NCI-H1694 treated with DMSO at 0.1 percent for 48 hours (cell line): ENCODE data around the gene SHKBP1.
A peak's percentile ranks its signal among the peaks of the same experiment; 100 is the strongest.

Experiments
- DNase-seq: peaks from one replicate; lab custom pipeline; 2025; lab: John Stamatoyannopoulos, UW

The SHKBP1 gene

DNA sequence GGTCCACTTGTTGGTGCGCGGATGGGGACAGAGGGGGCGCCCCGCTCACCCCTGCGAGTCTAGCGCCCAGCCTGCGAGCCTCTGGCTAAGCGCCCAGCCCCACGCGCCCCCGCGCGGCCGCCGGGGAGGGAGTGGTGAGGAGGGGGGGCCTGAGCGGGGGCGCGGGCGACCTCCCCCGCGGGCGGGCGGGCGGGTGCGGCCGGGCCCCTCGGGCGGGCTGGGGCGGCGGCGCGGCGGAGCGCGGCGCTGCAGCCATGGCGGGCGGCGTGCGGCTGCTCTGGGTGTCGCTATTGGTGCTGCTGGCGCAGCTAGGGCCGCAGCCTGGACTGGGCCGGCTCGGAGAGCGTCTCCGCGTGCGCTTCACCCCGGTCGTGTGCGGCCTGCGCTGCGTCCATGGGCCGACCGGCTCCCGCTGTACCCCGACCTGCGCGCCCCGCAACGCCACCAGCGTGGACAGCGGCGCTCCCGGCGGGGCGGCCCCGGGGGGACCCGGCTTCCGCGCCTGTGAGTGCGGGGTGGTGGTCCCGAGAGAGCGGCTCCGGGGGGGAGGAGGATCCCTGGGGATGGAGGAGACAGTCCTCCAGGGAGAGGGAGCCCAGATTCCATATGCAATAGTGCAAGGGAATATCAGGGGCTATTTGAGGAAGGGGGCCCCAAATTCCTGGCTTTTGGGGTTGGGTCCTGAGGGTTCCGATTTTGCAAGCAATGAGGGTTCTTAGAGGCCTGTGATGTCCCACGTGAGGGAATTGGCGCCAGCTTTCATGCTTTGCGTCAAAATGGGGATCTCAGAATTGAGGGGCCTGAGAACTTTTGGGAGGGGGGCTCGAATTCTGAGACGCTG, 24.7 kb downstream of the SHKBP1 start, which contains the start of gene LTBP4:
LTBP4 (plus strand) TSS at position 236 of the 841 bp plus-strand sequence; CDS start at position 255, 19 bp downstream.
- DNase-seq = peak; percentile 49

DNA sequence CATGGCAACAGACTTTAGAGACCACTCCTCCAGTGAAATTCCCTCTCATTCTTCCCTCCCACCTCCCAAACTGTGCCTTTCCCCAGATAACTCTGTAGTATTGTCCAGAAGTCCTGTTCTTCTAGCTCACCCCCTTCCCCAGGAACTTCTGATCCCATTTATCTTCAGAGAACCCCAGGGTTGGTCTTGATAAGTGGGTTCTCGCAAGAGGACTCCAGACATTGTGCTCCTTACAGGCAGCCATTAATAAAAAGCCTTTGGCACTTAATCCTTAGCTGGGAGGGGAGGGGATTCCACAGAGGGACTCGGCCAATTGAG, 26.4 kb downstream of the SHKBP1 start:
- DNase-seq = peak; percentile 42

DNA sequence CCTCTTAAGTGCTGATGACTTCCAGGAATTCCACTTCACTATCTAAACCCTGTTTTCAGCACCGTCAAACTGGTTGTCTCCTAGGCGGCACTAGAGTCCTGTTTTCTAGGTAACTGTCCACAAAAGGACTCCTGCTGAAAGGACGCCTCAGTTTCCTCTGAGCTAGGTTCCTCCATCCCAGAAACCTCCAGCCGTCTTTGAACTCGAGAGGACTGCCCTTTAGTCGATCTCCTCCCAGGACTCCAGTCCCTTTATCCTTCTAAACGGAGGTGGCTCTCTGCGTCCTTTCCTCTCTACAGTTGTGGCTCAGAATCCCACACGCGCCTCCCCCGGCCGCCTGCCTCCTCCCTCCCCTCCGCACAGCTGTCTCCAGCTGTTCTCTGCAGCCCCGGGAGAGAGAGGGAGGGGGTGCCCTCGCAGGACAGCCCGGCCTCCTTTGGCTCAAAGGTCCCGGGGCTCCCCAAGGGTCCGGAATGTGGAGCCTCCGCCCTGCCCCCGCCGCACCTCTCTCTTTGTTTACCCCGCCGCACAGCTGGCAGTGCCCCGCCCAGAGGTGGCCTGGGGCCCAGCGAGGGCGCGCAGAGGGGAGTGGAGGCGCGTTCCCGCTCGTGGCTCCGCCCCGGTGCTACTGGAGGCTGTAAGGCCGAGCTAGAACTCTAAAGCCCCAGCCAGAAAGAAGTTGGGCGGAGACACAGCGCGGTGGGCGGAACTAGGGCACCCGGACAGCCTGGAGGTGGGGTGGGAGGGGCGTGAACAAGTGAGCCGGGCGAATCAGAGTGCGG, 26.9 kb downstream of the SHKBP1 start:
- peak; percentile 92 for DNase-seq

DNA sequence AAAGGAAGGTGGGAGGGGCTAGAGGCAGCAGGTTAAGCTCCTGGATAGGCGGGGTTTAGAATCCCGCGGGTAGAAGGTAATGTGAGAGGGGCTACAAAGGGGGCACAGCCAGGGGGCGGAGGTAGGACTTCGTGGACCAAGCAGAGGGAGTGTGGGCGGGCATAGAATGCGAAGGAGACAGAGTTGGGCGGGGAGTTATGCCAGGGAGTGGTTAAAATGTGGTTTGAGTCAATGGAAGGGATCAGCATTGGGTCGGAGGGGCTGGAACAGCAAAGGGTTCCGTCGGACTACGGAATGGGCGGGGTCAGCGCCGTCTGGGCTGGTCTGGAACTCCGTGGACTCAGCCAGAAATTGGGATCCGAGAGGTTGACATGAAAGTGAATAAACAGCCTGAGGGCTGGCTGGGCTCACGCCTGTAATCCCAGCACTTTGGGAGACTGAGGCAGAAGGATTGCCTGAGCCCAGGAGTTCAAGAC, 27.5 kb downstream of the SHKBP1 start:
- DNase-seq = no peak

DNA sequence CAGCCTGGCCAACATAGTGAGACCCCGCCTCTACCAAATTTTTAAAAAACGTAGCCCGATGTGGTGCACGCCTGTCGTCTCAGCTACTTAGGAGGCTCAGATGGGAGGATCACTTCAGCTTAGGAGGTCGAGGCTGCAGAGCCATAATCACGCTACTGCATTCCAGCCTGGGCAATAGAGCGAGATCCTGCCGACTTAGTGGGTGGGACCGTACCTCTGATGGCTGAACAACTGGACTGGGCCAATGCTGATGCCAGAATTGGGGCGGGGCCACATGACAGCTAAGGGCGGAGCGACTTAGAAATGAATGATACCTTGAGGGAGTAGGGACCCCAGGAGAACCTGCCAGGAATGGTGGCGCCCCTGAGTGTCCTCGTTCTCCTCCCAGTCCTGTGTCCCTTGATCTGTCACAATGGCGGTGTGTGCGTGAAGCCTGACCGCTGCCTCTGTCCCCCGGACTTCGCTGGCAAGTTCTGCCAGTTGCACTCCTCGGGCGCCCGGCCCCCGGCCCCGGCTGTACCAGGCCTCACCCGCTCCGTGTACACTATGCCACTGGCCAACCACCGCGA, 28.1 kb downstream of the SHKBP1 start:
- DNase-seq = no peak

DNA sequence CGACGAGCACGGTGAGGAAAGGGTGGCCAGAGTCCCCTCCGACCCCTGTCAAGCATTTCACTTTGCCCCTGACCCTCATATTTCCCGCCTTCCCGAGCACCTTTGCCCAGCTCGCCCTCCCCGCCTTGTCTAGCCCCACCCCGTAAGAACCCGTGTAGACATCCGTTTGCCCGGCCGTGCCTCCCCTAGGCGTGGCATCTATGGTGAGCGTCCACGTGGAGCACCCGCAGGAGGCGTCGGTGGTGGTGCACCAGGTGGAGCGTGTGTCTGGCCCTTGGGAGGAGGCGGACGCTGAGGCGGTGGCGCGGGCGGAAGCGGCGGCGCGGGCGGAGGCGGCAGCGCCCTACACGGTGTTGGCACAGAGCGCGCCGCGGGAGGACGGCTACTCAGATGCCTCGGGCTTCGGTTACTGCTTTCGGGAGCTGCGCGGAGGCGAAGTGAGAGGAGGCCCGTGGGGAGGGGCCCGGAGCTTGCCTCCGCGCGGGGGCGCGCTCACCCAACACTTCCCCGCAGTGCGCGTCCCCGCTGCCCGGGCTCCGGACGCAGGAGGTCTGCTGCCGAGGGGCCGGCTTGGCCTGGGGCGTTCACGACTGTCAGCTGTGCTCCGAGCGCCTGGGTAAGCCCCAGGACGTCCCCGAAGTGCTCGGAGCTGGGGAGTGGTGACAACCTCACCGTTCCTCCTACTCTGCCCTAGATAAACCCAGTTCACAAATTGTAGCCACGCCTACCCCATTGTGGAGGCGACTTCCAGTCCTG, 28.7 kb downstream of the SHKBP1 start:
- no peak for DNase-seq

DNA sequence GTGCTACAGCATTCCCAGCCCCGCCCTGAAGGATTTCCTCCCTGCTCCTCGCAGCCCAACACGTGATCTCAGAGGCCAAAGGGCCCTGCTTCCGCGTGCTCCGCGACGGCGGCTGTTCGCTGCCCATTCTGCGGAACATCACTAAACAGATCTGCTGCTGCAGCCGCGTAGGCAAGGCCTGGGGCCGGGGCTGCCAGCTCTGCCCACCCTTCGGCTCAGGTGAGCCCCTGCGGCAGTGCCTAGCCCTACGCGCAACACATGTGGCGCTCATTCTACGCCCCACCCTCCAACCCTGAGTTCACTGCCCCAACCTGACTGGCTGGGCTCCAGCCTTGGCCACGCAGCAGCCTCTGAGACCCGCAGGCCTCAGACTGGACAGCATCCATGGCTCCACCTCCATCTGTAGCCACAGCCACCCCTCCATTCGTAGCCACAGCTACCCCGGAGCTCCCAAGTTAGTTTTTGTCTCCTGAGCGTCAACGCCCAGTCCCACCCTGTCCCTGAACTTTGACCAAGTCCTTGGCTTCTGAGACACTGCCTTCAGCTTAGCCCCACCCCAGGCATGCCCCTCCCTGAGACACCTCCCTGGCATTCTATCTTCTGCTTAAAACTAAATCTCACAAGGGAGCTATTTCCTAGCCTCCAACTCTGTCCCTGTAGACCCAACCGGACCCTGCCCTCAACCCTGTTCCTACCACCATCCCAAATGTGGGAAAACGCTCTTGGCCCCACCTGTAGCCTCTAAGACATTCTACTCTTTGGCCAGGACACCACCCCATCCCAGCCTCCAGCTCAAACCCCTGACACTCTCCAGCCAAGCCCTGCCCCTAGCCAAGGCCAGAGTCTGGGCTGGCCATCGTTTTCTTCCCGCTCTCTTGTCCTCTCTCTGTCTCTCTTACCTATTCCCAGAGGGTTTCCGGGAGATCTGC, 30.9 kb downstream of the SHKBP1 start:
- no peak for DNase-seq

DNA sequence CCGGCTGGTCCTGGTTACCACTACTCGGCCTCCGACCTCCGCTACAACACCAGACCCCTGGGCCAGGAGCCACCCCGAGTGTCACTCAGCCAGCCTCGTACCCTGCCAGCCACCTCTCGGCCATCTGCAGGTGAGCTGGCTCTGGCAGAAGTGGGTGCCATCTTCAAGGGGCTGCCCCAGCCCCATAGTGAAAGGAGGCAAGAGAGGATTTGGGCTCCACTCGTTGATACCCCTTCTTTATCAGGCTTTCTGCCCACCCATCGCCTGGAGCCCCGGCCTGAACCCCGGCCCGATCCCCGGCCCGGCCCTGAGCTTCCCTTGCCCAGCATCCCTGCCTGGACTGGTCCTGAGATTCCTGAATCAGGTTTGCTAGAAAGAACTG, 31.6 kb downstream of the SHKBP1 start:
- no peak for DNase-seq

DNA sequence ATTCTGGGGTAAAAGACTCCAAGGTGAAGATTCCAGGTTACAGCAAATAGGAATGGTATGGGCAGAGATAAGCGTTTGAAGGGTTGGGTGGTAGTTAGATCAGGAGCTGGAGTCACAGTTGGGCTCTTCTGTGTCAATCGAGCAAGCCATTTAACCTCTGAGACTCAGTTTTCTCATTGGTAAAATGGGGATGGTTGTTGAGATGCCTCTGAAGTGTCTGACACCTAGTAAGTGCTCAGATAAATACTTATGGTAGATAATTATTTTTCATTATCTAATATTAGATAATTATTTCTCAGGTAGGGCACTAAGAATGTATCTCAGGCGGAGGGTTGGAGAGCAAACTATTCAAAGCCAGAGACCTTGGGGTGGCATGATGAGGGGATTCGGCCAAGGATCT, 32.3 kb downstream of the SHKBP1 start:
- no peak for DNase-seq

DNA sequence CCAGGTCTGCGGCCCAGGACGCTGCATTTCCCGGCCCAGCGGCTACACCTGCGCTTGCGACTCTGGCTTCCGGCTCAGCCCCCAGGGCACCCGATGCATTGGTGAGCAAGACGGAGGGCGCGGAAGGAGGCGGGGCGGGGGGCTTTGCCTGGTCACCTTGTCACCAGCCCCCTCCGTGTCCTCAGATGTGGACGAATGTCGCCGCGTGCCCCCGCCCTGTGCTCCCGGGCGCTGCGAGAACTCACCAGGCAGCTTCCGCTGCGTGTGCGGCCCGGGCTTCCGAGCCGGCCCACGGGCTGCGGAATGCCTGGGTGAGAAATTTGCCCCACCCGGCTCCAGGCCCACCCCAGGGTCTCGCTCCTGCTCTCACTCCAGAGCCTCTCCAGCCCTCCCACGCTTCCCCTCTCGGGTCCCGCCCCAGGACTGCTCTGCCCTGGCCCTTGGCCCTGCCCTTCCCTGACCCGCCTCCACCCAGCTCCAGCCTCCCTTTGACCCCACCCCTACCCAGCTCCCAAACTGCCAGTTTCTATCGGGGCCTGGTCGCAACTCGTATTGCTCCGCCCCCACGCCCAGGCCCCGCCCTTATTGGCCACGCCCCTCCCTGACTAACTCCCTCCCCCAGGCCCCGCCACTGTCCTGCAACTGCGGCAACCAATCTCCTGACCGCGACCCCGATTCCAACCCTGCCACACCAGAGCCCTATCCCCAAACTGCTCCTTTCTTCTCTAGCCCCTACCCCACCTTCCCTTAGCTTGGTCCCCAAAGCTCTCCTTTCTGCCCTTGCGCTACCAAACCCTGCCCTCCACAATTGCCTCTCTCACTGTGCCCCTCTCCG, 33.1 kb downstream of the SHKBP1 start:
- DNase-seq = no peak

DNA sequence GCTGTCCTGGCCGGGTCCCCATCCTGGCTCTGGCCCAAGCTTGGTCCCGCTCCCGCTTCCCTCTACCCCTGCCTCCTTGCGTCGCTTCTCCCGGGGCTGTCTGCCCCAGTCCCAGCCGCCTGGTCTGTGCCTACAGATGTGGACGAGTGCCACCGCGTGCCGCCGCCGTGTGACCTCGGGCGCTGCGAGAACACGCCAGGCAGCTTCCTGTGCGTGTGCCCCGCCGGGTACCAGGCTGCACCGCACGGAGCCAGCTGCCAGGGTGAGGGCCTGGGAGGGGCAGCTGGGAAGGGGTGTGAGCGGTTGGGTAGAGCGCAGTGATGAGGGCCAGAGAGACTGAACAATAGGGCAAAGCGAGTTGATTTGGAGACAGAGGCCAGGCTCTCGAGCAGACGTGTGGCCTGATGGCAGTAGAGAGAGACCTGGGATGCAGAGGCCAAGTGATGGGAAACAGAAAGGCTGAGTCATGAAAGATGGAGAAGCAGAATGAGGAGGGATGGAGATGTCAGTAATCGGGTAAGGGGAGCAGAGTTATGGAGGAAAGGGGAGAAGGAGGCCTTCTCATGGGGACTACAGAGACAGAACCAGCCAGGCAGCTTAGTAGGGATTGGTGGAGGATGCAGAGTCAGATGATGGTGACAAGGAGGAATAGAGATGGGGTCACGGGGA, 33.9 kb downstream of the SHKBP1 start:
- DNase-seq = no peak

DNA sequence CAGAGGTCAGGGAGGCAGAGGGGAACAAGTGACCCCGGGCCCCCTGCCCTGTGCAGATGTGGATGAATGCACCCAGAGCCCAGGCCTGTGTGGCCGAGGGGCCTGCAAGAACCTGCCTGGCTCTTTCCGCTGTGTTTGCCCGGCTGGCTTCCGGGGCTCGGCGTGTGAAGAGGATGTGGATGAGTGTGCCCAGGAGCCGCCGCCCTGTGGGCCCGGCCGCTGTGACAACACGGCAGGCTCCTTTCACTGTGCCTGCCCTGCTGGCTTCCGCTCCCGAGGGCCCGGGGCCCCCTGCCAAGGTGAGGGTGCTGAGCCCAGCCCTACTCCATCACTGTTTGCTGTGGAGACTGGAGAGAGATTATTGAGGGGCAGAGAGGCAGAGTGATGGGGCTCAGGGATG, 34.4 kb downstream of the SHKBP1 start:
- no peak for DNase-seq

DNA sequence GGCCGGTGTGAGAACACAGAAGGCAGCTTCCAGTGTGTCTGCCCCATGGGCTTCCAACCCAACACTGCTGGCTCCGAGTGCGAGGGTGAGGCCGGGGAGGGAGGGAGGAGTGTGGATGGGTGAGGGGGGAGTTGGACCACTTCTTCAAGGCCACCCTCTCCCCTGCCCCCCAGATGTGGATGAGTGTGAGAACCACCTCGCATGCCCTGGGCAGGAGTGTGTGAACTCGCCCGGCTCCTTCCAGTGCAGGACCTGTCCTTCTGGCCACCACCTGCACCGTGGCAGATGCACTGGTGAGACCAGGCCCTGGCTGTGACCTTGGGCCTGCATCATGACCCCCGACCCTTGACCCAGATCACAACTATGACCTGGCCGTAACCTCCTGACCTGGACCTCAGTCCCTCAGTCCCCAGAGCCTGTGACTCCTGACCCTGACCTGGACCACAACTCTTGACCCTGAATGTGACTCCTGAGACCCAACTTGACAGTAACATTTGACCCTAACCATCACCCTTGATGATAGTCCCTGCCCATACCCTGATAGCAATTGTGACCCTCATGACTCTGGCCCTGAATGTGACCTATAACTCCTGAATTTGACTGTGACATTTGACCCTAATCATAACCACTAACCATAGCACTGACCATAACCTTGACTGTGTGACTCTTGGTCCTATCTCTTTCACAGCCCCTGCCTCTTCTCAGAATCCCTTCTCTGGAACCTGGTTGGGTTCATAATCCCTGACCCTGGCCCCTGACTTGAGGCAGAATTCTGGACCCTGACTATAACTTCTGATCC, 35.4 kb downstream of the SHKBP1 start:
- DNase-seq = no peak

DNA sequence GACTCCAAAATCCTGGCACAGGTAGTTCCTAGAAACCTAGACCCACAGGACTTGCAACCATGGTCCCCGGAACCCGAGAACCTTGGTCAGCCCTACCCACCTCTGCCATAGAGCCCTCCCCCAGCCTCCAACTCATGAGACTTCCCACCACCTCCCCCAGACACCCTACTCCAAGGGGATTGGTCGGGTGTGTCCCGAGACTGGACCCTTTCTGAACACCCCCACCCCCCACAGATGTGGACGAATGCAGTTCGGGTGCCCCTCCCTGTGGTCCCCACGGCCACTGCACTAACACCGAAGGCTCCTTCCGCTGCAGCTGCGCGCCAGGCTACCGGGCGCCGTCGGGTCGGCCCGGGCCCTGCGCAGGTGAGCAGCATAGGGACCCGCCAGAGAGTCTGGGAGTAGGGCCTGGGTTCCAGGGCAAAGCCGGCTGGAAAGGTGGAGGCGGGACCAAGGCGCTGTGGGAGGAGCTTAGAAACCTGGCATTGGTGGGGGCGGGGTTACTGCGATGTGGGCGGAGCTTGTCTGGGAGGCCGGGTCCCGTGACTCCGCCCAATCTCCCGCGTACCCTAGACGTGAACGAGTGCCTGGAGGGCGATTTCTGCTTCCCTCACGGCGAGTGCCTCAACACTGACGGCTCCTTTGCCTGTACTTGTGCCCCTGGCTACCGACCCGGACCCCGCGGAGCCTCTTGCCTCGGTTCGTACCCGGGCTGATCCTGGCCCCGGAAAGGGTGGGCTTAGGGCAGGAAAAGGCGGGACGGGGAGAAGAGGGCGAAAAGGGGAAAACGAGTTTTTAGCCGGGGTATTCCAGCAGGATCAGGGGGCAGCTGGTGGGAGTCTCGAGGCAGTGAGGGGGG, 36.4 kb downstream of the SHKBP1 start:
- DNase-seq = no peak

DNA sequence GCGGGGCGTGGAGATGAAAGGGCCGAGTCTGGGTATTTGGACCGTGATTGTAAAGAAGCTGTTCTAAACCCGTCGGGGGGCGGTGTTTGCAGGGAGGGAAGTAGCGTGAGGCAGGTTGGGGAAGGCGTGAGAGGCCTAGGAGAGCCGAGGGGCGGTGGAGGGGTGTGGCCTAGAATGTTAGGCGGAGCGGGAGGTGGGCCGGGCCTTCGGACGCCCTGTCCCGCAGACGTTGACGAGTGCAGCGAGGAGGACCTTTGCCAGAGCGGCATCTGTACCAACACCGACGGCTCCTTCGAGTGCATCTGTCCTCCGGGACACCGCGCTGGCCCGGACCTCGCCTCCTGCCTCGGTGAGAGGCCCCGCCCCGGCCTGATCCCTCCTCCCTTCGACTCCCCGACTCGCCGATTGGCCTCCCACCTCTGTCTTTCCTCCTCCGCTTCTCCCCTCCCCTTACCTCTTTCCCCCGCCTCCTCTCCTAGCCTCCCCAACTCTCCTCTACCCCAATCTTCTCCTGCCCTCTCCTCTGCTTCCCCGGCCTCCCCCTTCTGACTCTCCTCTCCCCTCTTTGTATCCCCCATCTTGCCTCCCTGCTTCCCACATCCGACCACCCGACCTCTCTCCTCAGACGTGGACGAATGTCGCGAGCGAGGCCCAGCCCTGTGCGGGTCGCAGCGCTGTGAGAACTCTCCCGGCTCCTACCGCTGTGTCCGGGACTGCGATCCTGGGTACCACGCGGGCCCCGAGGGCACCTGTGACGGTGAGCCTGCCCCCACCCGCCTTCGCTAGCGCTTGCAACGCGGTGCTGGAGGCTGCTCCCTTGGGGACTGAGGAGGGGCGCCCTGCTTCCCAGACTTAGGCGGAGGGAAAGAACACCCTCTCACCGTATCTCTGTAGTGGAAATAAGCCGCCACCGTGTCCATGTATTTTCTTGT, 37.3 kb downstream of the SHKBP1 start:
- no peak for DNase-seq

DNA sequence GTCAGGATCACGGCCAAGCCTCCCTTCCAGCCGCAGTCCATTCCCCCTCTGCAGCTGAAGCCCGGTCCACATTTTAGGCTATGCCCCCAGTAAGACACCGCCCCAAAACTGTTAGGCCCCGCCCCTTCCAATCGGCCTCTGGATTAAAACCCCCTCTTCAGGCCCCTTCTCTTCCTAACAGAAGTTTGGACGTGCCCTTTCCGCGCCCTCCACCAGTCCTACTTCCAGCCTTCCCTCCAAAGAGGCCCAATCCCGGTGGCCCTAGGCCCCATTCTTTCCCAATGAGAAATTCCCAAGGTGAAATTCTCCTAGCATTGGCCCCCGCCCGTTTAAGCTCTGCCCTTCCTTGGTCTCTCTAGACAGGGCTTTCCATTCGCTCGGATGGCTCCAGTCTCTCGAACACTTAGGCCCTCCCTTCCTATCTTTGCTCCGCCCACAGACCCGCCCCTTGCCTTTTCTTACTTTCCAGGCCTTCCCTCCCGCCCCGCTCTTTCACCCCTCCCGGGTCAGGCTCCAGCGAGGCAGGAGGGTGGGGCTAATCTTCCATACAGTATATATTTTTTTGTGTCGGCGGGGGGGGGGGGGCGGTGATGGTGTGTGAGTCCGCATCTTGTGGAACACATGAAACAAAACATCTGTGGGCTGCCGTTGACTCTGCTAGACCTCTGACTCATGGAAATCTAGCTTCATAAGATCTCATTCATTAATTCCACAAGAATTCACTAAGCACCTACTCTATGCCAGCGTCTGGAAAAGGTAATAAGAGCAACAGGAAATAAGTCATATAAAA, 38.1 kb downstream of the SHKBP1 start:
- DNase-seq = no peak
